Activated gamma-delta T cell (primary cell): Measurements from ENCODE around the gene GAL3ST3.
"Not testable (repeated sequence)": the region's sequence is repeated elsewhere in the genome, so short reads cannot be mapped to it uniquely, and the experiment has no call there.

Experiments
- DNase-seq: peaks from one replicate; lab custom pipeline; 2025; lab: John Stamatoyannopoulos, UW
- total RNA-seq, 2 donors: gene quantifications; one replicate each; lab custom pipeline; 2026; lab: John Stamatoyannopoulos, UW

GAL3ST3 gene, protein sequence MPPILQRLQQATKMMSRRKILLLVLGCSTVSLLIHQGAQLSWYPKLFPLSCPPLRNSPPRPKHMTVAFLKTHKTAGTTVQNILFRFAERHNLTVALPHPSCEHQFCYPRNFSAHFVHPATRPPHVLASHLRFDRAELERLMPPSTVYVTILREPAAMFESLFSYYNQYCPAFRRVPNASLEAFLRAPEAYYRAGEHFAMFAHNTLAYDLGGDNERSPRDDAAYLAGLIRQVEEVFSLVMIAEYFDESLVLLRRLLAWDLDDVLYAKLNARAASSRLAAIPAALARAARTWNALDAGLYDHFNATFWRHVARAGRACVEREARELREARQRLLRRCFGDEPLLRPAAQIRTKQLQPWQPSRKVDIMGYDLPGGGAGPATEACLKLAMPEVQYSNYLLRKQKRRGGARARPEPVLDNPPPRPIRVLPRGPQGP
- total RNA-seq = 0 to 0.04 reads per million in 2 donors

DNA sequence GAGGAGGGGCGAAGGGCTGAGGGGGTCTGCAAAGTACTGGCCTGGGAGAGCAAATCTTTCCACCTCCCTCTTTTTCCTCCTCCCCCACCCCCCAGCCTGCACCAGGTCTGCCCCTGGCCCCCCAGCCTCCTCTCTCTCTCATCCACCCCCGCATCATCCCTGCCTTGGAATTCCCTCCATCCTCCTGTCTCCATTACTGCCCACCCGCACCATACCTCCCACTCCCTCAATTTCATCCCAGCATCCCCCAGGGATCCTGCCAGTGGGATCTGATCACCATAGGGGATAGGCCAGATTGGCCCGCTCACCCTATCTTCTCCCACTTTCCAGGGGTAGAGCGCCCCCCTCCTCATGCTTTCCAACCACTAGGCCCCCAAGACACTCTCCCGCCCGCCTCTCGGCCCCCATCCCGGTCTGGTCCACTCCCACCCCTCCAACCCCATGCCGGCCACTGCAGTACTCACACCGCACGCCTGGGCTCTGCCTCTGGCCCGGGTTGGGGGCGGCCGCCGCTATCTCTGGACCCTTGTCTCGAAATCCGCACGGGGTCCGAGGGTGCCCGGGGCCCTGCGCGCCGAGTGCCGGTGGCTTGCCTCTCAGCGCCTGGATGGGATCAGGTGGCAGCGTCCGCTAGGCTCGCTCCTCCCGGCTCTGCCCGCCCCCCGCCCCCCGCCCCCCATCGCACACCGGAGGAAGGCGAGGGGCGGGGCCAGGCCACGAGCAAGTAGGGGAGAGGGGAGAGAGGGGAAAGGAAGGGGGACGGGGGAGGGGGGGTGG, at the start of gene GAL3ST3:
GAL3ST3 (minus strand) TSS at position 615 of the 777 bp plus-strand sequence. CDS start 3,746 bp downstream, outside the sequence.
- no peak for DNase-seq

GRCh38 chr11:66092125-66092524, 43.2 kb upstream of the GAL3ST3 start:
- DNase-seq = not testable (repeated sequence)

DNA sequence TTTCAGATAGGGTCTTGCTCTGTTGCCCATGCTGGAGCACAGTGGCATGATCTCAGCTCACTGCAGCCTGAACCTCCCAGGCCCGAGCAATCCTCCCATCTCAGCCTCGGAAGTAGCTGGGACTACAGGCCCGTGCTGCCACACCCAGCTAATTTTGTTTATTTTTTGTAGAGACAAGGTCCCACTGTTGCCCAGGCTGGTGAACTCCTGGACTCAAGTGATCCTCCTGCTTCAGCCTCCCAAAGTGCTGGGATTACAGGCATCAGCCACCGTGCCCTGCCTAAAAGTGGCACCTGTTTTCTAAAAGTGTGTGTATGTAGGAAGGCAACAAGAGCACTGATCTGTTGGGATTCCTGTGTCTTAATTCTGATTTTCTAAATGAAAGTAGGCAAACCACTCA, 41.3 kb upstream of the GAL3ST3 start:
- no peak for DNase-seq

DNA sequence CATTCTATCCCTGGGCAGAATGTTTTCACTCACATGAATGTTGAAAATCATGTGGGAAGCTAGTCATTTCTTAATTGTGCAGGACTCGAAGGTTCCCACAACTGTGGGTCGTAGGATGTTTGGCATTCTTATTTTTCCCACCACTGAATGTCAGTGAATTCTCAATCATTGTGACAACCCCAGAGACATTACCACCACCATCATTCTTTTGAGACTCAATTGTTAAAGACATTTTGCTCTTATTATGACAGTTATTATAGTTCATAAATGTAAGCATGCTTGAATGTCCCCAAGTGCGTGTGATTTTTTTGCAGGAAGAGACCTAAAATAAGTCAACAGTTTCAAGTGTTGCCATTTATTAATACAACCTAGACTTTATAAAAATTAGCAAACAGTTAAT, 40.1 kb upstream of the GAL3ST3 start:
- DNase-seq = no peak

- DNase-seq = no peak
These were observed 38.4 kb upstream of the GAL3ST3 start for GRCh38 chr11:66087148-66087908.

- no peak for DNase-seq
These were observed 36.0 kb upstream of the GAL3ST3 start for GRCh38 chr11:66084821-66085475.

- DNase-seq = no peak
These were observed 34.8 kb upstream of the GAL3ST3 start for GRCh38 chr11:66083767-66084166.

DNA sequence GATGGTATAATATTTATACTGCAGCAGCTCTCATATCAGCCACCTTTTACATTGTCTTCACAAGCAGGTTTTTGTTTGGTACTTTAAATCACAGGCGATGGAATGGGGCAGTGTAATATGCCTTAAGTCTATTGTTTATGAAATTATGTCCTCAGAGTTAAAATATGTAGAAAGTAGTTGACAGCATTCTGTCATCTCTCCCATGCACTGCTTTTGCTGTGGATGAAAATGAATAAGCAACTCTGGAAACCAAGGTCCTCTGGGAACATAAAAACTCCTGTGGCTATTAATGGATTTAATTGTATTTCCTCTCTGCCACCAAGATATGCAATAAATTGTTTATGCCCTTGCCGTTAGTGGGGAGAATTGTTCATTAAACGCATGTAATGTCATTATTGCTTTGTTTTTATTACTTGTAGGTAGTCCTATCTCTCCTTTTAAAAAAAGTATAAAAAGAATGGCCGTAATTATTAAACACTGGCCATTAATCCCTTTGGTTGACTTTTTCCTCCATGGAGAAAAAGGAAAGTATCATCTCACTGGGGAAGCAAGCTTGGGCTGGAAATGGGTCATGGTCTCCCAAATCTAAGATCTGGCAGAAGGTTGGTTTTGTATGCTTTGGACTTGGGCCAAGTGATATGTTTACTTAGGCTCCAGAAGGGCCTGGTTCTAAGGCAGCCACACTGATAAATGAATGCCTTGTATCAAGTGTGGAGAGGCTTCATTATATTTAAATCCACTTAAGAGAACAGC, 34.2 kb upstream of the GAL3ST3 start:
- DNase-seq = no peak

- DNase-seq = no peak
These were observed 32.5 kb upstream of the GAL3ST3 start for GRCh38 chr11:66081505-66081904.

DNA sequence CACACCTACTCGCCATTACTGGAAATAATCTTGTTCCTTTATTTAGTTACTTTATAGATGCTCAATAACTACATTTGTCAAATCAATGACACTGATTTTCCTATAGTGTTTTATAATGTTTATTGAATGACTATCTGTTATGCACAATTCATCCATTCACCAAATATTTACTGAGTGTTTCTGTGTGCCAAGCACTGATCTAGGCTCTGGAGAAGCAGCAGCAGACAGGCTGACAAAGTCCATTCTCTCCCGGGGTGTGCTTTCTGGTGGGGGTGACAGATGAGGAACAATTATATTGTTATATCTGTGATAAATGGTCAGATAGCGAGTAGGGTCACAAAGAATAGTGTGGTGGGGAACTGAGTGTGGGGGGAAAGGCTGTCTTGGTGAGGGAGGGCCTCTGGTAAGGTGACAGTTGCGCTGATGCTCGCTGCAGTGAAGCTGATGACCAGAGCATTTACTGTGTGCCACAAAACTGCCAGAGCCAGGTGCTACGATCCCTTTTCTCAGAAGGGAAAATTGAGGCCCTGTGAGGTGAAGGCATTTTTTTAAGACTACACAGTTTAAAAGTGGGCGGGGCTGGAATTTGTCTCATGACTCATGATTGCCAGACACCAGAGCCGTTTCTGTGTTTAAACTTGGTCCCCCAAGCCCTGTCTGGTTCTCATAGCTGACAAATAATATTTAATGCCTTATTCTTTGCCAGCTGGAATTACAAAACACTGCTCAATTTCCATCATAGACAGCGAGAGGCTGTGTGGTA, 31.3 kb upstream of the GAL3ST3 start:
- no peak for DNase-seq

DNA sequence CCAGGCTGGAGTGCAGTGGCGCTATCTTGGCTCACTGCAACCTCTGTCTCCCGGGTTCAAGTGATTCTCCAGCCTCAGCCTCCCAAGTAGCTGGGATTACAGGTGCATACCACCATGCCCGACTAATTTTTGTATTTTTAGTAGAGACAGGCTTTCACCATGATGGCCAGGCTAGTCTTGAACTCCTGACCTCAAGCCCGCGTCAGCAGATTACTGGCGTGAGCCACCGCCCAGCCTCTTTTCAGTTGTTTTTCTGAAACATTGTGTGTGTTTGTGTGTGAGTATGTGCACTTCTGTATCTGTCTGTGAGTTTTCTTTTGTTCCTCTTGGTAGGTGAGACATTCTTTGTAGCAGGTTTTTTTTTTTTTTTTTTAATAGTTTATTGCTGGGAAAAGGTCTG, 30.0 kb upstream of the GAL3ST3 start:
- DNase-seq = not testable (repeated sequence)

DNA sequence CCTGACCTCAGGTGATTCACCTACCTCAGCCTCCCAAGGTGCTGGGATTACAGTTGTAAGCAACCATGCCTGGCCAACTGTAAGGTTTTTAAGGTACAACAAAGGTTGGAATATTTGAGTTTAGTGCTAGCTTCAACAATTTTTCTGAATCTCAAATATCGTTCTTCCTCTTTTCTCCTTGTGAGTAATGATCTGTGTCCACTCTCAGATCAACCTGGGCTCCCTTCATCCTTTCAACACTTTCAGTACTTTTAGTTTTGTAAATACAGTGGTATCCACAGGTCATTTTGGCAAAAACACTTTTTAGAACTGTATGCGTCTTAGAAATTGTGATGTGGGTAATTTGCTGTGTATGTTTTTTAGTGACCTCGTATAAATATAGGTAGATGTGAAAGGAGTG, 29.0 kb upstream of the GAL3ST3 start:
- no peak for DNase-seq

DNA sequence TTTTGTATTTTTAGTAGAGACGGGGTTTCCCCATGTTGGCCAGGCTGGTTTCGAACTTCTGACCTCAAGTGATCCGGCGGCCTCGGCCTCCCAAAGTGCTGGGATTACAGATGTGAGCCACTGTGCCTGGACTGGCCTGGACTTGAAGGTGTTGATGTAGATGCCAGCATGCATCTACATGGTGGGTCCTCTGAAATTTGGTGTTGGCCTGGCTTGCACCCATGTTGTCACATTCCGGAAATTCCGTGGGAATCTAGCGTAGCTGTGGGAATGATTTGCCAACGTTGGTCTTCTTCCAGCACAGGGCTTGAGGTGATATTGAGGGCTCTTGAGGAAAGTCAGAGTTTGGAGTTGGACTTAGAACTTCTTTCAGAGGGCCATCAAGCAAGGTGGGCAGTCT, 27.6 kb upstream of the GAL3ST3 start:
- no peak for DNase-seq

- DNase-seq = no peak
These were observed 26.3 kb upstream of the GAL3ST3 start for GRCh38 chr11:66075273-66075672.

DNA sequence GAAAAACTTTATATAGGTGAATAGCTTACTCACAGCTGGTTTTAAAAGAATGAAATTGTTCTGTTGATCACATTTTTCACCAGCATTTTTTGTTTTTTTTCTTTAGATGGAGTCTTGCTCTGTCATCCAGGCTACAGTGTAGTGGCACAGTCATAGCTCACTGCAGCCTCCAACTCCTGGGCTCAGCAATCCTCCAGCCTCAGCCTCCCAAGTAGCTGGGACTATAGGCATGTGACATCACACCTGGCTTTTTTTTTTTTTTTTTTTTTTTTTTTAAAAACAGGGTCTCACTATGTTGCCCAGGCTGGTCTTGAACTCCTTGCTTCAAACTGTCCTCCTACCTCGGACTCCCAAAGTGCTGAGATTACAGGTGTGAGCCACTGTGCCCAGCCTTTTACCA, 24.7 kb upstream of the GAL3ST3 start:
- no peak for DNase-seq

GRCh38 chr11:66072518-66072917, 23.6 kb upstream of the GAL3ST3 start:
- no peak for DNase-seq

DNA sequence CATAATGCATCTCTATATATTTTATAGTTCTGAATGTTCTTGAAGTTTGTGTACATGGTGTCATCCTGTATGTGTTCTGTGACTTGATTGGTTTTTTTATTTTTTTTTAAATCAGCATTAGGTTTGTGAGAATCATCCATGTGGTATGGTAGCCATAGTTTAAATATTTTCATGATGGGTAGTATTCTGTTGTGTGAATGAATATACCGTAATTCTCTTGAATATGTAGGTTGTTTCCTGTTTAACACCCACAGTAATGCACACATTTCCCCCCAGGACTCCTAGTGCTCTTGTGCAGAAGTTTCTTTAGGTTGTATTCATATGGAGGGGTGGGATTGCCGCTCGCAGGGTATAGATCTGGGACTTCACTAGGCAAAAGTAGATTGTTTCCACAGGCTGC, 23.1 kb upstream of the GAL3ST3 start:
- DNase-seq = no peak

- DNase-seq = no peak
These were observed 22.4 kb upstream of the GAL3ST3 start for GRCh38 chr11:66071381-66071801.

GRCh38 chr11:66070604-66071380, 21.8 kb upstream of the GAL3ST3 start:
- no peak for DNase-seq
